Spleen (tissue), 11 donors: ENCODE data around the gene FNBP1. TPM values are rescaled to one million over a fixed set of nuclear protein-coding genes. Genes with fewer than 3 reads are reported as not detected.
A peak's percentile ranks its signal among the peaks of the same experiment; 100 is the strongest.
"Not testable (repeated sequence)": the region's sequence is repeated elsewhere in the genome, so short reads cannot be mapped to it uniquely, and the experiment has no call there.

Experiments
- DNase-seq: peaks from one replicate; pipeline ENCODE4 v3.0.0-alpha.2; 2020
- H3K27ac ChIP-seq, 8 donors: fragments of 200-600 bp; sonication (generic) in 7 of 8; 1 replicate in 4 of 8; 2 replicates in 4 of 8; pipeline versions ENCODE4 v1.5.0 to v1.8.0; 2016 to 2021; ENCODE audit warnings: inconsistent platforms in 4 of 8, mild to moderate bottlenecking in 4 of 8, moderate library complexity in 1 of 8
- H3K27me3 ChIP-seq, 7 donors: fragments of 200-600 bp; sonication (generic) in 6 of 7; replicated peaks in 1 of 7; 1 replicate in 4 of 7; 2 replicates in 3 of 7; pipeline versions ENCODE4 v1.5.0 to v1.8.0; 2016 to 2021; ENCODE audit warnings: inconsistent platforms in 3 of 7, mild to moderate bottlenecking in 1 of 7
- H3K36me3 ChIP-seq, 6 donors: fragments of 200-600 bp; sonication (generic) in 5 of 6; 1 replicate in 4 of 6; 2 replicates in 2 of 6; pipeline versions ENCODE4 v1.5.0 to v1.8.0; 2016 to 2021; ENCODE audit warnings: inconsistent platforms in 2 of 6
- H3K4me1 ChIP-seq, 6 donors: fragments of 200-600 bp; sonication (generic) in 5 of 6; 1 replicate in 3 of 6; 2 replicates in 3 of 6; pipeline versions ENCODE4 v1.5.0 to v1.8.0; 2016 to 2021; ENCODE audit warnings: inconsistent platforms in 3 of 6
- H3K4me3 ChIP-seq, 8 donors: fragments of 200-600 bp; sonication (generic) in 7 of 8; 1 replicate in 4 of 8; 2 replicates in 4 of 8; pipeline versions ENCODE4 v1.5.0 to v1.8.0; 2016 to 2021; ENCODE audit warnings: inconsistent platforms in 4 of 8, mild to moderate bottlenecking in 4 of 8, moderate library complexity in 2 of 8
- H3K9me3 ChIP-seq, 8 donors: fragments of 200-600 bp; sonication (generic) in 7 of 8; 1 replicate in 4 of 8; 2 replicates in 4 of 8; pipeline versions ENCODE4 v1.5.0 to v1.8.0; 2016 to 2021; ENCODE audit warnings: inconsistent platforms in 4 of 8
- POLR2A ChIP-seq, 3 donors: fragments of 450-650 bp; IDR thresholded peaks; one replicate each; pipeline ENCODE4 v1.5.1; 2017; ENCODE audit warnings: antibody characterized with exemption in 3 of 3, mild to moderate bottlenecking in 1 of 3
- POLR2AphosphoS5 ChIP-seq, 3 donors: sonication (generic); formaldehyde crosslinking; IDR thresholded peaks; one replicate each; pipeline ENCODE4 v1.5.1; 2017; ENCODE audit warnings: antibody characterized with exemption in 3 of 3
- WGBS, 5 donors: extraction: QIAGEN DNeasy Blood & Tissue Kit in 3 of 5; methylation state at CpG; one replicate each; pipeline versions ENCODE4 v1.1.5 to v1.1.7; 2013 to 2018; 5-methylcytosine and 5-hydroxymethylcytosine counted together
- intact Hi-C: fragments of 100-400 bp; cut with DNase I; formaldehyde crosslinking; loops from one replicate; pipeline ENCODE4 v1.15.0; 2023; ENCODE audit warnings: low total_unique reads
- polyA plus RNA-seq, 3 donors: library from polyadenylated mRNA; stranded (reverse); fragments of 200-250 nt; gene quantifications; one replicate each; pipeline ENCODE4 v1.2.1, GENCODE V29; 2013
- total RNA-seq, 7 donors: library from RNA; depleted of rRNA in 3 of 7; stranded (reverse); fragments of >200 nt in 3 of 7; fragmentation: NEBNext Ultra II Directional in 4 of 7; extraction: Animal tissue kit (Norgen Biotek cat#: 25700) in 4 of 7; gene quantifications; one replicate each; pipeline versions ENCODE4 v1.1.0 to v1.2.1, GENCODE V29; 2016 to 2021
- TF ChIP-seq, protein P1 (sequence below), 11 experiments: fragments of 200-600 bp in 7 of 11; fragments of 450-650 bp in 4 of 11; sonication (generic) in 4 of 11; IDR thresholded peaks in 8 of 11; conservative IDR thresholded peaks in 3 of 11; 1 replicate in 7 of 11; 2 replicates in 4 of 11; pipeline versions ENCODE4 v1.4.0 to v1.8.0; 2016 to 2021; ENCODE audit warnings: antibody characterized with exemption in 11 of 11, inconsistent platforms in 4 of 11, mild to moderate bottlenecking in 1 of 11
- donor health status: healthy with polysubstance abuse.
- donor health status: DM: no; HTN: no; CAD: no; lungs with moderate emphysema.
- donor health status: DM: no; HTN: no; CAD: no.
- donor health status: Bipolar disorder and iron deficiency.
- donor health status: healthy.
- donor health status: DM: no; HTN: no; CAD: no.
- donor health status: DM: yes; HTN: yes; CAD: no.

Gene FNBP1
- total and polyA plus RNA-seq, 10 donors = 40.6 to 156 (median 146) TPM

DNA sequence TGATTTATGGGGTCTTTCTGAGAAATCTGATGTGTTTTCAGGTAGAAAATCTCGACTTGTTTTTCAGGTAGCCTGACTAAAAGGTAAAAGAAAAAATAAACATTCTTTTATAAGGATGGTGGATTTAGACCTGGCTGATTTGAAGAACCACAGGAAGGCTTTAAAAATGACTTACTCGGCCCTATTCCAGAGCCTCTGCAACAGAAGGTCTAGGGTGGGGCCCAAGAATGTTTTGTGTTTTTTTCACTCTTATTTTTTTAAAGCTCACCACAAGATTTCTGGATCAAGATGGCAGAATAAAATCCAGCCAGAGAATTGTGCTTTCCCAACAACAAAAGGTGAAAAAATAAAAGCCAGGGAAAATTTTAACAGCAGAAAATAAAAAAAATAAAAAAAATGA lies 59.1 kb downstream of the FNBP1 start:
- H3K36me3 ChIP-seq = peaks cover 0 to 27% (median under 1%) of the 10 kb centered on the region in 6 donors
- H3K4me1 ChIP-seq = peaks cover 14 to 98% (median 48%) of the 10 kb centered on the region in 6 donors
- WGBS, 5 donors = 61 to 72% (median 68%) methylated on average over 2 of the region's 2 CpGs
- DNase-seq = no peak
- H3K9me3 ChIP-seq = no peaks in the 10 kb centered on the region
- no peak overlapping the region for H3K4me3 ChIP-seq
- TF ChIP-seq POLR2A (IDR thresholded peaks at IDR 0.05) (no peak), POLR2AphosphoS5 (IDR thresholded peaks at IDR 0.05) (no peak)
- TF ChIP-seq, protein P1, sequence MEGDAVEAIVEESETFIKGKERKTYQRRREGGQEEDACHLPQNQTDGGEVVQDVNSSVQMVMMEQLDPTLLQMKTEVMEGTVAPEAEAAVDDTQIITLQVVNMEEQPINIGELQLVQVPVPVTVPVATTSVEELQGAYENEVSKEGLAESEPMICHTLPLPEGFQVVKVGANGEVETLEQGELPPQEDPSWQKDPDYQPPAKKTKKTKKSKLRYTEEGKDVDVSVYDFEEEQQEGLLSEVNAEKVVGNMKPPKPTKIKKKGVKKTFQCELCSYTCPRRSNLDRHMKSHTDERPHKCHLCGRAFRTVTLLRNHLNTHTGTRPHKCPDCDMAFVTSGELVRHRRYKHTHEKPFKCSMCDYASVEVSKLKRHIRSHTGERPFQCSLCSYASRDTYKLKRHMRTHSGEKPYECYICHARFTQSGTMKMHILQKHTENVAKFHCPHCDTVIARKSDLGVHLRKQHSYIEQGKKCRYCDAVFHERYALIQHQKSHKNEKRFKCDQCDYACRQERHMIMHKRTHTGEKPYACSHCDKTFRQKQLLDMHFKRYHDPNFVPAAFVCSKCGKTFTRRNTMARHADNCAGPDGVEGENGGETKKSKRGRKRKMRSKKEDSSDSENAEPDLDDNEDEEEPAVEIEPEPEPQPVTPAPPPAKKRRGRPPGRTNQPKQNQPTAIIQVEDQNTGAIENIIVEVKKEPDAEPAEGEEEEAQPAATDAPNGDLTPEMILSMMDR (IDR thresholded peaks at IDR 0.05 in 8 of 11, conservative IDR thresholded peaks at IDR 0.05 in 3 of 11) = no peak
- intact Hi-C loops = loop anchor here (10.0 kb wide), 1 partner anchor 51 kb away; no protein-coding TSS in a partner anchor
- peak overlapping the region in 3 of 8 donors; percentile 27 to 73 (median 57) for H3K27ac ChIP-seq
- H3K27me3 ChIP-seq = no peaks in the 10 kb centered on the region

DNA sequence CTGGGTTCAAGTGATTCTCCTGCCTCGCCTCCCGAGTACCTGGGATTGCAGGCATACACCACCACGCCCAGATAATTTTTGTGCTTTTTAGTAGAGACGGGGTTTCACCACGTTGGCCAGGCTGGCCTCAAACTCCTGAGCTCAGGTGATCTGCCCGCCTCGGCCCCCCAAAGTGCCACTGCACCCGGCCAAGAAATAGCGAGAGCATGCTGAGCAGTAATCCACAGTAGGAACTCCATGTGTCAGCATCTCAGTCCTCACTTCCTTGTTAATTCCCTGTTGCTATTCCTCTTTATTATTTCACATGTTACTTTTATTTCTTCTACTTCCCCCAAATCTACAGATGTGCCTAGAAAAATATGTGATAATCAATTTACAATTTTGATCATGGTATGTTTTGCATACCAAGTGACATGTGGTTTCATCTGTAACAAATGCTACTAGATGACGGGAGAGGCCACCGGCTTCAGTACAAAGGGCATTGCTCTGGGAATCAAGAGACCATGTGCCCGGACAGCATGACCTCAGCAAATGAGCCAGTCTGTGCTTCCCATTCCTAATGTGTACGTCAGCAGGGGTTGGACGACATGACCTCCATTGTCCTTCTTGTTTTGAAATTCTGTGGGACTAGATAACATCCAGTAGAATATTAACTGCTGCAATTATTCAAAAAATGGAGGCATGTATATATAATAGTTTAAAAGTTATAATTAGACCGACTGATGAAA lies 61.6 kb downstream of the FNBP1 start:
- intact Hi-C loops = loop anchor here (10.0 kb wide), 1 partner anchor 53 kb away; no protein-coding TSS in a partner anchor
- WGBS, 5 donors = 83 to 93% (median 87%) methylated on average over 15 of the region's 15 CpGs
- Histone ChIP-seq H3K4me3 (no peak overlapping the region), H3K36me3 (peaks cover 0 to 46% (median 24%) of the 10 kb centered on the region in 6 donors), H3K9me3 (no peaks in the 10 kb centered on the region), H3K27me3 (no peaks in the 10 kb centered on the region), H3K4me1 (peaks cover 3 to 79% (median 24%) of the 10 kb centered on the region in 6 donors), H3K27ac (peak overlapping the region in 4 of 8 donors; percentile 37 to 73 (median 60))
- no peak for DNase-seq
- TF ChIP-seq POLR2A (IDR thresholded peaks at IDR 0.05) (no peak), POLR2AphosphoS5 (IDR thresholded peaks at IDR 0.05) (peak in 2 of 3 donors; percentile 31 to 52)
- TF ChIP-seq, protein P1 (IDR thresholded peaks at IDR 0.05 in 8 of 11, conservative IDR thresholded peaks at IDR 0.05 in 3 of 11) = no peak

DNA sequence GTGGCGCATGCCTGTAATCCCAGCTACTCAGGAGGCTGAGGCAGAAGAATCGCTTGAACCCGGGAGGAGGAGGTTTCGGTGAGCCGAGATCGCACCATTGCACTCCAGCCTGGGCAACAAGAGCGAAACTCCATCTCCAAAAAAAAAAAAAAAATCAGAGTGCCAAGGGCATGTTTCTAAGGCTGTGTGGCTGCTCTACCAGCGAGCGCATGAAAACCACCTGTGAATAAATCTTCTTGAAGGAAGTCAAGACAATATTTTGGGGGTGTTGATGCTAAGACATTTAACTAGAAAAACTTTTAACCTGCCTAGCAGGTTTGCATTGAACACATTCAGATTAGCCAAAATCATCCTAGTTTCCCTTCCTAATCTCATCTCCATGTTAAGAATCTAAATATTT lies 62.8 kb downstream of the FNBP1 start:
- Histone ChIP-seq H3K27ac (peak overlapping the region in 3 of 8 donors; percentile 9 to 60 (median 37)), H3K36me3 (peaks cover 0 to 55% (median 32%) of the 10 kb centered on the region in 6 donors), H3K4me1 (peaks cover 0 to 67% (median 24%) of the 10 kb centered on the region in 6 donors)
- not testable (repeated sequence) for H3K27me3 ChIP-seq, DNase-seq, H3K9me3 ChIP-seq, H3K4me3 ChIP-seq
- intact Hi-C loops = loop anchor here (10.0 kb wide), 1 partner anchor 55 kb away; no protein-coding TSS in a partner anchor
- 81 to 95% (median 92%) methylated on average over 9 of the region's 9 CpGs for WGBS, 5 donors

DNA sequence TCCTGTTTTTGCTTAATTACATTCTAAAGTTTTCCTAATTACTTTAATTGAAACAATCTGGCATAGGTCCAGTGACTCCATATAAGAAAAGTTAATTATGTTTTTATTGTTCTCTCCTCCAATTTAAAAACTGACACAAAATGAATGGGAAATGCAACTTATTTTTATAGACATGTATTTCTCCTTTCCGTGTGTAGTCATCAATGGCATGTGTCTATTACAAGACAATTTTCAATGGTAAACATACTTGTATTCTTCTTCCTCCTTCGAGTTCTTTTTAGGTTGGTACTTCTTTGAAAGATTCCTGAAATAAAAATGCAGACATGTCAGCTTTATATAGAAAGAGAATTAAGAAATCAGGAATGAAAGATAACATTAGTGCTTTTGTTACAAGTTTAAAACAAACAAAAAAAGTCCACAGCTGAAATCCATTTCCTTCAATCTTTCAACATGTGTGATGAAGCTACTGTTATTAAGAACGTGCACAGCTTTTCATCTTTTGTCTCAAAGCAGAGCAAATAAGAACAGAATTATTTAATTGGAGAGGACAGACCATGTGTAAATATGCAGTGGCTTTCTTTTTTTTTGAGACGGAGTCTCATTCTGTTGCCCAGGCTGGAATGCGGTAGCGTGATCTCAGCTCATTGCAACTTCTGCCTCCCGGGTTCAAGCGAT lies 63.8 kb downstream of the FNBP1 start:
- Histone ChIP-seq H3K27me3 (no peaks in the 10 kb centered on the region), H3K4me1 (peaks cover 0 to 57% (median 23%) of the 10 kb centered on the region in 6 donors), H3K9me3 (no peaks in the 10 kb centered on the region), H3K27ac (peak overlapping the region in 2 of 8 donors; percentile 37 to 60), H3K36me3 (peaks cover 0 to 65% (median 42%) of the 10 kb centered on the region in 6 donors), H3K4me3 (no peak overlapping the region)
- WGBS, 5 donors = 84 to 92% (median 87%) methylated on average over 8 of the region's 8 CpGs
- TF ChIP-seq POLR2A (IDR thresholded peaks at IDR 0.05) = no peak
- TF ChIP-seq, protein P1 (IDR thresholded peaks at IDR 0.05 in 8 of 11, conservative IDR thresholded peaks at IDR 0.05 in 3 of 11) = no peak
- TF ChIP-seq POLR2AphosphoS5 (IDR thresholded peaks at IDR 0.05) = no peak
- intact Hi-C loops = no loop called here
- DNase-seq = no peak
